ENCODE data around the gene CREG2. TPM values are rescaled to one million over a fixed set of nuclear protein-coding genes. Genes with fewer than 3 reads are reported as not detected.

Gene CREG2
- total RNA-seq, 1 experiment from 2014 or later: 119 TPM

DNA sequence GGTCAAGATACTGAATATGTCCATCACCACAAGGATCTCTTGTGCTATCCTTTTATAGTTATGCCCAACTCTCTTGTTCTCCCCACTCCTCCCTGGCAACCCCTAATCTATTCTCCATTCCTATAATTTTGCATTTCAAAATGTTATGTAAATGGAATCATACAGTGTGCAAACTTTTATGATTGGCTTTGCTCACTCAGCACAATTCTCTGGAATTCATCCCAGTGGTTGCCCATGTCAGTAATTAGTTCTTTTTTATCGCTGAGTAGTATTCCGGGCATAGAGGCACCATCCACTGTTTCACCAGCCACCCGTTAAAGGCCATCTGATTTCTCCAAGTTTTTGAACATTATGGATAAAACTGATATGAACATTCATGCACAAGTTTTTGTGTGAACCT lies 40.4 kb downstream of the CREG2 start:
- no TSS peak for BruUV-seq (replicated peaks)
- Histone ChIP-seq H3K27me3 (replicated peaks; ENCODE audit: control insufficient read depth, insufficient read depth, low read length) (no peaks in the 10 kb centered on the region), H3K9me3 (no peaks in the 10 kb centered on the region), H3K4me1 (peaks cover 52% of the 10 kb centered on the region), H3K4me3 (ENCODE audit: low read depth, low read length) (no peak overlapping the region), H3K36me3 (ENCODE audit: control insufficient read depth, insufficient read depth, low read length) (no peaks in the 10 kb centered on the region)
- Mint-ChIP-seq H3K27ac (ENCODE audit: unreplicated experiment) (no peak overlapping the region), H3K27me3 (ENCODE audit: insufficient read depth, unreplicated experiment) (no peaks in the 10 kb centered on the region), H3K4me1 (ENCODE audit: low read depth, unreplicated experiment) (peaks cover 36% of the 10 kb centered on the region), H3K36me3 (ENCODE audit: insufficient read depth, unreplicated experiment) (peaks cover 19% of the 10 kb centered on the region), H3K9me3 (ENCODE audit: unreplicated experiment) (no peaks in the 10 kb centered on the region), H3K4me3 (ENCODE audit: unreplicated experiment) (no peak overlapping the region)
- intact Hi-C loops (cut with micrococcal nuclease; ENCODE audit: unreplicated experiment): loop anchor here (5.0 kb wide), 1 partner anchor 350 kb away; the partner anchor contains the start of gene MAP4K4
- ChIA-PET CTCF (interaction anchor here (1.0 kb wide), 1 partner anchor 39 kb away, joined by 3 read pairs; no protein-coding TSS in a partner anchor), POLR2A (no interaction called here)
- DNase-seq: no peak
- TF ChIP-seq CTCF (IDR thresholded peaks at IDR 0.05; ENCODE audit: insufficient read depth in 1 of 2, low read depth in 1 of 2, low read length in 1 of 2, severe bottlenecking in 1 of 2, unreplicated experiment in 1 of 2): no peak

- Mint-ChIP-seq H3K4me1 (ENCODE audit: low read depth, unreplicated experiment) (peaks cover 40% of the 10 kb centered on the region), H3K4me3 (ENCODE audit: unreplicated experiment) (no peak overlapping the region), H3K9me3 (ENCODE audit: unreplicated experiment) (no peaks in the 10 kb centered on the region), H3K27ac (ENCODE audit: unreplicated experiment) (peak overlapping the region; percentile 37), H3K27me3 (ENCODE audit: insufficient read depth, unreplicated experiment) (no peaks in the 10 kb centered on the region), H3K36me3 (ENCODE audit: insufficient read depth, unreplicated experiment) (peaks cover 6% of the 10 kb centered on the region)
- Histone ChIP-seq H3K4me3 (ENCODE audit: low read depth, low read length) (no peak overlapping the region), H3K36me3 (ENCODE audit: control insufficient read depth, insufficient read depth, low read length) (no peaks in the 10 kb centered on the region), H3K27me3 (replicated peaks; ENCODE audit: control insufficient read depth, insufficient read depth, low read length) (no peaks in the 10 kb centered on the region), H3K9me3 (no peaks in the 10 kb centered on the region), H3K4me1 (peaks cover 53% of the 10 kb centered on the region)
- ChIA-PET CTCF (no interaction called here), POLR2A (no interaction called here)
- no TSS peak for BruUV-seq (replicated peaks)
- intact Hi-C loops (cut with micrococcal nuclease; ENCODE audit: unreplicated experiment): loop anchor here (5.0 kb wide), 3 partner anchors 37 to 643 kb away; partner anchors contain the start of gene RNF149
- no peak for TF ChIP-seq CTCF (IDR thresholded peaks at IDR 0.05; ENCODE audit: insufficient read depth in 1 of 2, low read depth in 1 of 2, low read length in 1 of 2, severe bottlenecking in 1 of 2, unreplicated experiment in 1 of 2)
- DNase-seq: no peak
Observed at GRCh38 chr2:101344137-101344536, 43.2 kb downstream of the CREG2 start.

GRCh38 chr2:101342625-101343008 lies 44.7 kb downstream of the CREG2 start:
- CTCF ChIA-PET: interaction anchor here (0.6 to 2.3 kb wide), 22 partner anchors 8 to 531 kb away, joined by 3 to 49 read pairs (median 4); partner anchors contain the start of genes CREG2 and RNF149
- H3K4me3 ChIP-seq (ENCODE audit: low read depth, low read length): no peak overlapping the region
- POLR2A ChIA-PET: interaction anchor here (1.0 kb wide), 1 partner anchor 44 kb away, joined by 4 read pairs; no protein-coding TSS in a partner anchor

More at GRCh38 chr2:101342625-101343008, 44.7 kb downstream of the CREG2 start:
- no TSS peak for BruUV-seq (replicated peaks)
- no peak overlapping the region for H3K4me3 Mint-ChIP-seq (ENCODE audit: unreplicated experiment)
- H3K27me3 ChIP-seq (replicated peaks; ENCODE audit: control insufficient read depth, insufficient read depth, low read length): no peaks in the 10 kb centered on the region
- peak overlapping the region; percentile 37 for H3K27ac Mint-ChIP-seq (ENCODE audit: unreplicated experiment)
- no peaks in the 10 kb centered on the region for H3K27me3 Mint-ChIP-seq (ENCODE audit: insufficient read depth, unreplicated experiment)
- no peak for DNase-seq
- H3K36me3 ChIP-seq (ENCODE audit: control insufficient read depth, insufficient read depth, low read length): no peaks in the 10 kb centered on the region
- H3K36me3 Mint-ChIP-seq (ENCODE audit: insufficient read depth, unreplicated experiment): peaks cover 6% of the 10 kb centered on the region
- peaks cover 53% of the 10 kb centered on the region for H3K4me1 ChIP-seq
- H3K9me3 ChIP-seq: no peaks in the 10 kb centered on the region
- H3K9me3 Mint-ChIP-seq (ENCODE audit: unreplicated experiment): no peaks in the 10 kb centered on the region
- intact Hi-C loops (cut with micrococcal nuclease; ENCODE audit: unreplicated experiment): loop anchor here (1.0 to 5.0 kb wide), 7 partner anchors 17 to 645 kb away; partner anchors contain the start of genes CREG2 and RNF149
- peaks cover 44% of the 10 kb centered on the region for H3K4me1 Mint-ChIP-seq (ENCODE audit: low read depth, unreplicated experiment)
- TF ChIP-seq CTCF (IDR thresholded peaks at IDR 0.05; ENCODE audit: insufficient read depth in 1 of 2, low read depth in 1 of 2, low read length in 1 of 2, severe bottlenecking in 1 of 2, unreplicated experiment in 1 of 2): no peak
